Esophagus (tissue), 2 donors: ENCODE measurements around the gene PPIL3. TPM values are rescaled to one million over a fixed set of nuclear protein-coding genes. Genes with fewer than 3 reads are reported as not detected.

Experiments
- polyA plus RNA-seq, 2 donors: library from polyadenylated mRNA; stranded (reverse); fragments of 200-250 nt; gene quantifications; one replicate each; pipeline ENCODE4 v1.2.3, GENCODE V29; 2013
- donor health status: healthy with polysubstance abuse.
- donor health status: Bipolar disorder and iron deficiency.

The PPIL3 gene
- polyA plus RNA-seq, 2 donors, result 18.7 to 21.5 TPM

Other genes starting within 250 kb of the PPIL3 start
- 100 to 1,000 TPM in 1 of 2 donors, 10 to 100 TPM in 1; 62.4 to 103 TPM for gene BZW1, start 77.2 kb downstream of the PPIL3 start, polyA plus RNA-seq
- 100 to 1,000 TPM in 1 of 2 donors, 10 to 100 TPM in 1; 75.9 to 460 TPM for gene CLK1, start 24.4 kb downstream of the PPIL3 start, polyA plus RNA-seq
- 10 to 100 TPM; 11.3 to 23.3 TPM for gene NIF3L1, start 294 bp upstream of the PPIL3 start, polyA plus RNA-seq
- 1 to 10 TPM; 6.0 to 7.0 TPM for gene ORC2, start 74.6 kb upstream of the PPIL3 start, polyA plus RNA-seq
- 1 to 10 TPM; 2.8 to 8.4 TPM for gene HYCC2, start 182.6 kb upstream of the PPIL3 start, polyA plus RNA-seq
- 100 to 1,000 TPM in 1 of 2 donors, 10 to 100 TPM in 1; 70.5 to 116 TPM for gene NDUFB3, start 182.9 kb upstream of the PPIL3 start, polyA plus RNA-seq
- gene CFLAR, start 227.1 kb upstream of the PPIL3 start, polyA plus RNA-seq, result 10 to 100 TPM; 39.6 to 58.5 TPM